Right lobe of liver (tissue), 6 donors: ENCODE results near the gene SLCO2A1. TPM values are rescaled to one million over a fixed set of nuclear protein-coding genes. Genes with fewer than 3 reads are reported as not detected.
A peak's percentile ranks its signal among the peaks of the same experiment; 100 is the strongest.

Experiments used
- ATAC-seq, 4 donors: fragments of 200-7000 bp; cut with Tn5 transposase; one replicate each; pipeline ENCODE4 v1.9.1; 2020; ENCODE audit warnings: mild to moderate bottlenecking in 4 of 4, moderate library complexity in 4 of 4
- DNase-seq, 3 donors: peaks; one replicate each; pipeline ENCODE4 v3.0.0-alpha.2; 2020
- H3K27ac ChIP-seq, 3 donors: fragments of 200-600 bp; one replicate each; pipeline ENCODE4 v1.8.0; 2022
- H3K27me3 ChIP-seq, 2 donors: fragments of 200-600 bp; one replicate each; pipeline ENCODE4 v1.8.0; 2022
- H3K36me3 ChIP-seq, 4 donors: fragments of 200-600 bp; sonication (generic) in 1 of 4; one replicate each; pipeline versions ENCODE4 v1.5.1 to v1.8.0; 2017 to 2022; ENCODE audit warnings: control low read depth in 1 of 4
- H3K4me1 ChIP-seq, 4 donors: fragments of 200-600 bp; sonication (generic) in 1 of 4; one replicate each; pipeline versions ENCODE4 v1.5.1 to v1.8.0; 2017 to 2022; ENCODE audit warnings: control low read depth in 1 of 4
- H3K4me3 ChIP-seq, 3 donors: fragments of 200-600 bp; one replicate each; pipeline ENCODE4 v1.8.0; 2022
- H3K9me3 ChIP-seq, 4 donors: fragments of 200-600 bp; sonication (generic) in 1 of 4; one replicate each; pipeline versions ENCODE4 v1.5.1 to v1.8.0; 2017 to 2022; ENCODE audit warnings: control low read depth in 1 of 4
- CTCF ChIP-seq, 4 donors: fragments of 200-600 bp in 3 of 4; fragments of 450-650 bp in 1 of 4; IDR thresholded peaks; one replicate each; pipeline versions ENCODE4 v1.5.1 to v1.8.0; 2016 to 2022; ENCODE audit warnings: antibody characterized with exemption in 4 of 4, mild to moderate bottlenecking in 2 of 4
- POLR2A ChIP-seq: fragments of 450-650 bp; IDR thresholded peaks from one replicate; pipeline ENCODE4 v1.6.1; 2017; ENCODE audit warnings: antibody characterized with exemption, mild to moderate bottlenecking
- WGBS: methylation state at CpG from one replicate; pipeline ENCODE4 v1.1.6; 2018; ENCODE audit warnings: low coverage, low lambda C conversion rate; ENCODE audit not compliant: insufficient coverage; ENCODE audit errors: missing lambda C conversion rate; 5-methylcytosine and 5-hydroxymethylcytosine counted together
- intact Hi-C, 2 donors: fragments of 100-400 bp; cut with DNase I; formaldehyde crosslinking; loops; one replicate each; pipeline versions ENCODE4 v1.11.2 to v1.14.1; 2022
- total RNA-seq, 6 experiments: library from RNA; depleted of rRNA in 2 of 6; stranded (reverse); fragments of >200 nt in 2 of 6; fragmentation: NEBNext Ultra II Directional in 3 of 6; extraction: Animal tissue kit (Norgen Biotek cat#: 25700) in 3 of 6; gene quantifications; one replicate each; pipeline versions ENCODE4 v1.1.0 to v1.2.4, GENCODE V29; 2016 to 2023
- donor health status: DM: no; HTN: yes; CAD: no.
- donor health status: DM: no; HTN: no; CAD: no.
- donor health status: DM: no; HTN: no; CAD: no.
- donor health status: DM: no; HTN: yes; CAD: no.
- donor health status: DM: no; HTN: yes; CAD: no.

SLCO2A1 gene
- total RNA-seq, 6 experiments from 2014 or later, result 0.71 to 4.4 (median 1.5) TPM

- no peaks in the 10 kb centered on the region for H3K27me3 ChIP-seq
- DNase-seq (no peak), ATAC-seq (peak in 1 of 4 donors; percentile 17)
- TF ChIP-seq CTCF (IDR thresholded peaks at IDR 0.05) (no peak), POLR2A (no peak)
- no peaks in the 10 kb centered on the region for H3K36me3 ChIP-seq
- H3K4me1 ChIP-seq, result no peaks in the 10 kb centered on the region
- no peaks in the 10 kb centered on the region for H3K9me3 ChIP-seq
- WGBS, result 78% methylated on average over 2 of the region's 2 CpGs
- intact Hi-C loops, result no loop called here
- H3K27ac ChIP-seq, result no peak overlapping the region
- H3K4me3 ChIP-seq, result no peak overlapping the region
Measured at GRCh38 chr3:133944181-133944580, 85.5 kb downstream of the SLCO2A1 start.

GRCh38 chr3:133943639-133944141 is 86.0 kb downstream of the SLCO2A1 start:
- Histone ChIP-seq H3K27me3 (no peaks in the 10 kb centered on the region), H3K4me1 (no peaks in the 10 kb centered on the region), H3K4me3 (no peak overlapping the region), H3K36me3 (no peaks in the 10 kb centered on the region), H3K27ac (no peak overlapping the region), H3K9me3 (no peaks in the 10 kb centered on the region)
- no peak for TF ChIP-seq CTCF (IDR thresholded peaks at IDR 0.05)
- no peak for TF ChIP-seq POLR2A
- 73% methylated on average over 2 of the region's 5 CpGs for WGBS
- intact Hi-C loops, result no loop called here
- ATAC-seq, result no peak
- DNase-seq, result no peak

- Histone ChIP-seq H3K4me3 (no peak overlapping the region), H3K27me3 (no peaks in the 10 kb centered on the region), H3K4me1 (no peaks in the 10 kb centered on the region), H3K9me3 (no peaks in the 10 kb centered on the region), H3K36me3 (no peaks in the 10 kb centered on the region), H3K27ac (no peak overlapping the region)
- DNase-seq, result peak in 1 of 3 donors; percentile 16
- ATAC-seq, result no peak
- 72% methylated on average over 2 of the region's 2 CpGs for WGBS
- TF ChIP-seq CTCF (IDR thresholded peaks at IDR 0.05) (no peak), POLR2A (no peak)
- intact Hi-C loops, result no loop called here
Measured at GRCh38 chr3:133943031-133943535, 86.6 kb downstream of the SLCO2A1 start.

- 23% methylated on average over 4 of the region's 7 CpGs for WGBS
- Histone ChIP-seq H3K27me3 (no peaks in the 10 kb centered on the region), H3K36me3 (no peaks in the 10 kb centered on the region), H3K9me3 (no peaks in the 10 kb centered on the region), H3K27ac (peak overlapping the region in 1 of 3 donors; percentile 8), H3K4me3 (no peak overlapping the region), H3K4me1 (no peaks in the 10 kb centered on the region)
- DNase-seq, result peak; percentile 34 to 76 (median 69)
- TF ChIP-seq POLR2A, result no peak
- TF ChIP-seq CTCF (IDR thresholded peaks at IDR 0.05), result peak in 1 of 4 donors; percentile 8
- peak; percentile 71 to 87 (median 82) for ATAC-seq
- intact Hi-C loops, result no loop called here
Measured at GRCh38 chr3:133941415-133941821, 88.3 kb downstream of the SLCO2A1 start.
